Middle frontal gyrus (tissue), 1 donor: ENCODE results near the gene MMP24OS.

ENCODE experiments used
- DNase-seq: peaks from one replicate; pipeline ENCODE4 v3.0.0-alpha.2; 2015; ENCODE audit warnings: low spot score; ENCODE audit errors: extremely low spot score

MMP24OS gene

GRCh38 chr20:35291654-35292503 lies 14.0 kb upstream of the MMP24OS start, which contains the start of gene FAM83C:
Gene FAM83C, minus strand, starts transcription at chr20:35292425. Its CDS starts 121 bp downstream, at chr20:35292304.
- DNase-seq = no peak

GRCh38 chr20:35290887-35291417 lies 13.0 kb upstream of the MMP24OS start:
- no peak for DNase-seq

- DNase-seq = no peak
Observed at GRCh38 chr20:35290186-35290886, 12.4 kb upstream of the MMP24OS start.

GRCh38 chr20:35288325-35289060 lies 10.6 kb upstream of the MMP24OS start:
- no peak for DNase-seq

GRCh38 chr20:35287509-35288324 lies 9.8 kb upstream of the MMP24OS start:
- no peak for DNase-seq

GRCh38 chr20:35286899-35287508 lies 9.1 kb upstream of the MMP24OS start:
- no peak for DNase-seq

GRCh38 chr20:35286077-35286898 lies 8.4 kb upstream of the MMP24OS start:
- DNase-seq = no peak

- no peak for DNase-seq
Observed at GRCh38 chr20:35285806-35286076, 7.8 kb upstream of the MMP24OS start.

- no peak for DNase-seq
Observed at GRCh38 chr20:35284992-35285805, 7.3 kb upstream of the MMP24OS start.

GRCh38 chr20:35284267-35284991 lies 6.5 kb upstream of the MMP24OS start, which contains the start of gene EIF6:
Gene EIF6, minus strand, starts transcription at chr20:35284772. Its CDS starts 285 bp downstream, at chr20:35284487.
- DNase-seq = peak; percentile 58

- no peak for DNase-seq
Observed at GRCh38 chr20:35283441-35284266, 5.7 kb upstream of the MMP24OS start.

GRCh38 chr20:35281506-35282101 lies 3.7 kb upstream of the MMP24OS start:
- no peak for DNase-seq

- DNase-seq = no peak
Observed at GRCh38 chr20:35280523-35280922, 2.6 kb upstream of the MMP24OS start.

- no peak for DNase-seq
Observed at GRCh38 chr20:35279533-35280174, 1.7 kb upstream of the MMP24OS start.

GRCh38 chr20:35279040-35279439 lies 1.1 kb upstream of the MMP24OS start:
- DNase-seq = no peak

GRCh38 chr20:35277127-35277526 lies 795 bp downstream of the MMP24OS start:
- no peak for DNase-seq
